DND-41 (cell line): Measurements from ENCODE around the gene CCDC68.

Experiments
- ATAC-seq: fragments of 200-7000 bp; cut with Tn5 transposase; 3 replicates; pipeline ENCODE4 v1.9.1; 2021; ENCODE audit warnings: low read depth; ENCODE audit not compliant: insufficient read depth
- DNase-seq: peaks from one replicate; pipeline ENCODE4 v3.0.0-alpha.2; 2020
- H2AFZ ChIP-seq: 2 replicates; pipeline ENCODE4 v1.6.0; 2012; ENCODE audit warnings: low read depth, low read length
- H3K27ac ChIP-seq: 2 replicates; pipeline ENCODE4 v1.5.1; 2012; ENCODE audit warnings: low read length, inconsistent platforms
- H3K27me3 ChIP-seq: fragments of 200-600 bp; sonication (generic); 2 replicates; pipeline ENCODE4 v1.6.0; 2012; ENCODE audit warnings: low read length, mild to moderate bottlenecking, inconsistent platforms; ENCODE audit not compliant: insufficient read depth, poor library complexity
- H3K36me3 ChIP-seq: 2 replicates; pipeline ENCODE4 v1.5.1; 2012; ENCODE audit warnings: low read length, inconsistent platforms; ENCODE audit not compliant: insufficient read depth
- H3K4me1 ChIP-seq: 2 replicates; pipeline ENCODE4 v1.5.1; 2012; ENCODE audit warnings: mild to moderate bottlenecking, low read length; ENCODE audit not compliant: insufficient read depth
- H3K4me2 ChIP-seq: 2 replicates; pipeline ENCODE4 v1.6.0; 2012; ENCODE audit warnings: mild to moderate bottlenecking, moderate library complexity, low read length, inconsistent platforms; ENCODE audit not compliant: insufficient read depth
- H3K4me3 ChIP-seq, 2 experiments: fragments of 200-600 bp in 1 of 2; shearing (Covaris generic) in 1 of 2; 2 replicates each; pipeline ENCODE4 v1.5.1; 2012 to 2016; ENCODE audit warnings: inconsistent platforms in 2 of 2, low read length in 2 of 2, mild to moderate bottlenecking in 2 of 2, low read depth in 1 of 2, moderate library complexity in 1 of 2
- H3K79me2 ChIP-seq: 2 replicates; pipeline ENCODE4 v1.6.0; 2012; ENCODE audit warnings: low read length, inconsistent platforms; ENCODE audit not compliant: insufficient read depth
- H3K9ac ChIP-seq: 2 replicates; pipeline ENCODE4 v1.6.0; 2012; ENCODE audit warnings: low read depth, mild to moderate bottlenecking, inconsistent platforms, low read length, moderate library complexity
- H3K9me3 ChIP-seq: 2 replicates; pipeline ENCODE4 v1.5.1; 2012; ENCODE audit warnings: low read length, moderate library complexity, mild to moderate bottlenecking, inconsistent platforms; ENCODE audit not compliant: insufficient read depth, severe bottlenecking
- H4K20me1 ChIP-seq: 2 replicates; pipeline ENCODE4 v1.6.0; 2012; ENCODE audit warnings: low read length; ENCODE audit not compliant: insufficient read depth
- CTCF ChIP-seq: IDR thresholded peaks from 2 replicates; pipeline ENCODE4 v1.5.1; 2012; ENCODE audit warnings: borderline replicate concordance, low read length, moderate library complexity, mild to moderate bottlenecking; ENCODE audit not compliant: poor library complexity, severe bottlenecking; ENCODE audit errors: extremely low read depth
- EZH2 ChIP-seq: IDR thresholded peaks from 3 replicates; pipeline ENCODE4 v1.6.1; 2012; ENCODE audit warnings: borderline replicate concordance, low read depth, mild to moderate bottlenecking, moderate library complexity, low read length, inconsistent platforms; ENCODE audit not compliant: severe bottlenecking

The CCDC68 gene

GRCh38 chr18:54905629-54906028 lies 53.6 kb downstream of the CCDC68 start:
- TF ChIP-seq CTCF (no peak), EZH2 (no peak)
- no peak for ATAC-seq

DNA sequence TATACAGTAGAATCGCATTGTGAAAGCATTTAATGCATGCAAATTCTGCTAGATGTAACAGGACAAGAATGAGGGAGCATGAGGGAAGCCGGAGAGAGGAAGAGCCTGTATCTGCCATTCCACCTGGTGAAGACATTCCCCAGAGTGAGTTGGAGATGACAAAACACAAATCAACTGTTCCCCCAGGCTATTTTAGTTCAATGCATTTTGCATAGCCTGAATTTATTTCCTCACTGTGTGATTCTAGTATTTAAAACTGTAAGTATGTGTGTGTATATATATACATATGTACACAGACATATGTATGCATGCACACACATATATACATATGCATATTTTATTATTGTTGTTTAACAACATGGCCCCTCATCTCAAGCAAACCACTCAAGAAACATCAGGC lies 54.7 kb downstream of the CCDC68 start:
- Histone ChIP-seq H3K9me3 (no peaks in the 10 kb centered on the region), H3K27me3 (no peaks in the 10 kb centered on the region), H3K9ac (no peak overlapping the region), H3K4me1 (no peaks in the 10 kb centered on the region), H3K36me3 (no peaks in the 10 kb centered on the region), H4K20me1 (no peaks in the 10 kb centered on the region), H3K4me2 (no peak overlapping the region), H3K79me2 (no peaks in the 10 kb centered on the region), H3K27ac (no peak overlapping the region), H3K4me3 (no peak overlapping the region), H2AFZ (no peak overlapping the region)
- no peak for ATAC-seq
- TF ChIP-seq EZH2 = no peak
- TF ChIP-seq CTCF = no peak
- DNase-seq = no peak

More at GRCh38 chr18:54905629-54906028, 53.6 kb downstream of the CCDC68 start:
- Histone ChIP-seq H3K9me3 (peaks cover 8% of the 10 kb centered on the region), H3K4me1 (no peaks in the 10 kb centered on the region), H3K4me3 (no peak overlapping the region), H2AFZ (no peak overlapping the region), H3K79me2 (no peaks in the 10 kb centered on the region), H3K36me3 (no peaks in the 10 kb centered on the region), H3K9ac (no peak overlapping the region), H3K27ac (no peak overlapping the region), H4K20me1 (no peaks in the 10 kb centered on the region), H3K27me3 (no peaks in the 10 kb centered on the region), H3K4me2 (no peak overlapping the region)
- no peak for DNase-seq

- no peak overlapping the region for H3K27ac ChIP-seq
- DNase-seq (no peak), ATAC-seq (no peak)
- no peaks in the 10 kb centered on the region for H3K36me3 ChIP-seq
- H3K27me3 ChIP-seq = no peaks in the 10 kb centered on the region
- no peak overlapping the region for H3K9ac ChIP-seq
- H3K4me3 ChIP-seq = no peak overlapping the region
- H3K79me2 ChIP-seq = no peaks in the 10 kb centered on the region
- H4K20me1 ChIP-seq = no peaks in the 10 kb centered on the region
- no peak overlapping the region for H2AFZ ChIP-seq
- H3K4me2 ChIP-seq = no peak overlapping the region
- no peaks in the 10 kb centered on the region for H3K9me3 ChIP-seq
- no peaks in the 10 kb centered on the region for H3K4me1 ChIP-seq
- TF ChIP-seq CTCF (no peak), EZH2 (no peak)
These were observed 59.0 kb downstream of the CCDC68 start for GRCh38 chr18:54900290-54900689.

DNA sequence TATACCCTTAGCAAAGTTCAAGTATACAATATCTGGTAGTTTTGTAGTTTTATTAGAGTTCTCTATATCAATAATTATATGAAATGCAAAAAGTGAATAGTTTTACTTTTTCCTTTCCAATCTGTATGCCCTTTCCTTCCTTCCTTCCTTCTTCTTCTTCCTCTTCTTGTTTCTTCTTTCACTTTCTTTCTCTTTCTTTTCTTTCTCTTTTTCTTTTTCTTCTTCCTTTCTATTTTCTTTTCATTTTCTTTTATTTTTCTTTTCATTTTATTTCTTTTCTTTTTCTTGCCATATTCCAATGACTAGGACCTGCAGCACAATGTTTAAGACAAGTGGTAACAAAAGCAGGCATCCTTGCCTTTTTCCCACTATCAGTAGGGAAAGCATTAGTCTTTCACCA lies 59.8 kb downstream of the CCDC68 start:
- Histone ChIP-seq H3K4me1 (no peaks in the 10 kb centered on the region), H3K27ac (no peak overlapping the region), H3K4me3 (no peak overlapping the region), H3K9ac (no peak overlapping the region), H4K20me1 (no peaks in the 10 kb centered on the region), H3K27me3 (no peaks in the 10 kb centered on the region), H3K36me3 (no peaks in the 10 kb centered on the region), H3K4me2 (no peak overlapping the region), H3K79me2 (no peaks in the 10 kb centered on the region), H2AFZ (no peak overlapping the region), H3K9me3 (no peaks in the 10 kb centered on the region)
- TF ChIP-seq EZH2 = no peak
- TF ChIP-seq CTCF = no peak
- DNase-seq (no peak), ATAC-seq (no peak)
